22Rv1 (cell line): ENCODE data around the gene RCOR3.

Experiments used
- H3K27ac ChIP-seq: fragments of 450-650 bp; 2 replicates; pipeline ENCODE4 v1.5.1; 2017
- ZFX ChIP-seq: fragments of 450-650 bp; IDR thresholded peaks from 2 replicates; pipeline ENCODE4 v1.6.1; 2017; ENCODE audit warnings: antibody characterized with exemption, borderline replicate concordance
- TF ChIP-seq, protein P1 (sequence below): fragments of 450-650 bp; IDR thresholded peaks from 2 replicates; pipeline ENCODE4 v1.5.1; 2017; ENCODE audit warnings: mild to moderate bottlenecking

The RCOR3 gene

DNA sequence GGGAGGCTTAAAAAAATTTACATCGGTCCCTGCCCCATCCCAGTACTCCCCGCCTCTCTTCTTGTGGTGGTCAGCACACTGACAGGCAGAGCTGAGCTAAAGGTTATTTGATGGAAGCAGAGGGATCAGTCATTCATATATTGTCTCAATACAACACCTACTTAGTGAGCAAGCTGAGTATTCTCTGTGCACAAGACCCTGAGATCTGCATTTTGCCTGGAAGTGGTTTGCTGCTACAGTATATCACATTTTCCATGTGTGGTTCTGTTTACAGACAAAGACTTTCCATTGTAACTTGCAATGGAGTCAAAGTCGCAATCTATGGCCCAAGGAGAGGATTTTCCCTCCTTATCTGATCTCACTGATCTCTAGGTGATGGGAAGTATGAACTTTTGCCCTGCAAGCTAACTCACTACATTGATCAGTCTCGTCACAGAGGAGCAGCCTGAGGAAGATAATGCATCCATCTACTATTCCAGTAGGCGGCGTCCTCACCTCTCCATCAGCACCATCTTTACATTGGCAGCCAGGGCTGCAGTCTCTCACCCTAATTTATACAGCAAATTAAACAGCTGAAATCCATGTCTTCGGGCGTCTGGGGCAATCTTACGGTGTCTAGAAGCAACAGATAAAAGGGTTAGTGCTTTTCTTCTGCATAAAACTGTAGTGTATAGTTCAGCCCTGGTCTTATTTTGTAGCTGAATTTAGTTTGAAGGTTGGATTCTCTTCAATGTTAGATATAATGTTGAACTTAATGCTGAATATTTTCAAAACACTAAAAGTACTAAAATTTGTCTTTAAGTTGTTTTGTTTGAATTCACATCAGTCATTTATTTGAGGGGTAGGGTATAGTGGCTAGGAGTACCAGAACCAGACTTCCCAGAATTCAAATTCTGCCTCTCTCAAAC lies 64.2 kb downstream of the RCOR3 start:
- TF ChIP-seq ZFX, result no peak
- TF ChIP-seq, protein P1, sequence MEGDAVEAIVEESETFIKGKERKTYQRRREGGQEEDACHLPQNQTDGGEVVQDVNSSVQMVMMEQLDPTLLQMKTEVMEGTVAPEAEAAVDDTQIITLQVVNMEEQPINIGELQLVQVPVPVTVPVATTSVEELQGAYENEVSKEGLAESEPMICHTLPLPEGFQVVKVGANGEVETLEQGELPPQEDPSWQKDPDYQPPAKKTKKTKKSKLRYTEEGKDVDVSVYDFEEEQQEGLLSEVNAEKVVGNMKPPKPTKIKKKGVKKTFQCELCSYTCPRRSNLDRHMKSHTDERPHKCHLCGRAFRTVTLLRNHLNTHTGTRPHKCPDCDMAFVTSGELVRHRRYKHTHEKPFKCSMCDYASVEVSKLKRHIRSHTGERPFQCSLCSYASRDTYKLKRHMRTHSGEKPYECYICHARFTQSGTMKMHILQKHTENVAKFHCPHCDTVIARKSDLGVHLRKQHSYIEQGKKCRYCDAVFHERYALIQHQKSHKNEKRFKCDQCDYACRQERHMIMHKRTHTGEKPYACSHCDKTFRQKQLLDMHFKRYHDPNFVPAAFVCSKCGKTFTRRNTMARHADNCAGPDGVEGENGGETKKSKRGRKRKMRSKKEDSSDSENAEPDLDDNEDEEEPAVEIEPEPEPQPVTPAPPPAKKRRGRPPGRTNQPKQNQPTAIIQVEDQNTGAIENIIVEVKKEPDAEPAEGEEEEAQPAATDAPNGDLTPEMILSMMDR, result peak; percentile 99
- H3K27ac ChIP-seq, result no peak overlapping the region

DNA sequence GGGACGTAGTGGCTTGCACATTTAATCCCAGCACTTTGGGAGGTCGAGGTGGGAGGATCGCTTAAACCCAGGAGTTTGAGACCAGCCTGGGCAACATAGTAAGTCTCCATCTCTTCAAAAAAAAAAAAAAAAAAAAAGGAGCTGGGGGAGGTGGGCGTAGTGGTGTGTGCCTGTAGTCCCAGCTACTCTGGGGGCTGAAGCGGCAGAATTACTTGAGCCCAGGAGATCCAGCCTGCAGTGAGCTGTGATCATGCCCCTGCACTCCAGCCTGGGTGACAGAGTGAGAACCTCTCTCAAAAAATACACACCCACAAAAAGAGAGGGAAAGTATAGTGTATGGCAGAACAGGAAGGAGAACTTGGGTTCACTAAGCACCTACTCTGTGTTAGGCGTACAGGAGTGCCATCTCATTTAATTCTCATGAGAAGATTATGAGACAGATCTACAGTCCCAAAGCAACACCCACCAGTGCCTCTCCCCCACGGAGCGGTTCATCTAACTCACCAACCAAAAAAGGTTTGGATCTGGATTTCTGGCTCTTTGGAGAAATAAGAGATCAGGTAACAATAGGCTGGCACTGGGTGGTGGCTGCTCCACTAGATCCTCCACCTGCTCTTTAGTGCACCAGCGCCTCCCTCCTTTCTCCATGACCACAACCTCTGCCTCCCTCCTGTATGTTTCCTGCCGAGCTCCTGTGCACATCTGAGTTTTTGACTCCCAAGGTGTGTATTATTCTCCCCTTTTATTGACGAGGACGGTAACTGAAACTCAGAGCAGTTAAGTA lies 66.0 kb downstream of the RCOR3 start:
- no peak overlapping the region for H3K27ac ChIP-seq
- TF ChIP-seq, protein P1, result no peak
- TF ChIP-seq ZFX, result no peak

DNA sequence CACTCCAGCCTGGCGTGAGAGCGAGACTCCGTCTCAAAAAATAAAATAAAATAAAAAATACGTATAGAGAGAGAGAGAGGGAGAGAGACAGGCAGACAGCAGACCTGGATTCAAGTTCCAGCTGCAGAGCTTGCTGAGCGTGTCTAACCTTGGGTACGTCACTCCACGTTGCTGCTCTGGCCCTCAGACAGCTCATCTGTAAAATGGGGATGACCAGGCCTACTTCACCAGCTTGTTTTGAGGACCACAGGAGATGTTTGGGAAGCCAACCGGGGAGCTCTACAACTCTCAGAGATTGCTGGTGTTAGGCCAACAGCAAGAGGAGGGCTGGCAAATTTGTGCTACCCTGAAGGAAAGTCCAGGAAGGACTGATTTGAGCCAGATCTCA lies 67.0 kb downstream of the RCOR3 start:
- TF ChIP-seq ZFX, result no peak
- TF ChIP-seq, protein P1, result no peak
- H3K27ac ChIP-seq, result no peak overlapping the region

DNA sequence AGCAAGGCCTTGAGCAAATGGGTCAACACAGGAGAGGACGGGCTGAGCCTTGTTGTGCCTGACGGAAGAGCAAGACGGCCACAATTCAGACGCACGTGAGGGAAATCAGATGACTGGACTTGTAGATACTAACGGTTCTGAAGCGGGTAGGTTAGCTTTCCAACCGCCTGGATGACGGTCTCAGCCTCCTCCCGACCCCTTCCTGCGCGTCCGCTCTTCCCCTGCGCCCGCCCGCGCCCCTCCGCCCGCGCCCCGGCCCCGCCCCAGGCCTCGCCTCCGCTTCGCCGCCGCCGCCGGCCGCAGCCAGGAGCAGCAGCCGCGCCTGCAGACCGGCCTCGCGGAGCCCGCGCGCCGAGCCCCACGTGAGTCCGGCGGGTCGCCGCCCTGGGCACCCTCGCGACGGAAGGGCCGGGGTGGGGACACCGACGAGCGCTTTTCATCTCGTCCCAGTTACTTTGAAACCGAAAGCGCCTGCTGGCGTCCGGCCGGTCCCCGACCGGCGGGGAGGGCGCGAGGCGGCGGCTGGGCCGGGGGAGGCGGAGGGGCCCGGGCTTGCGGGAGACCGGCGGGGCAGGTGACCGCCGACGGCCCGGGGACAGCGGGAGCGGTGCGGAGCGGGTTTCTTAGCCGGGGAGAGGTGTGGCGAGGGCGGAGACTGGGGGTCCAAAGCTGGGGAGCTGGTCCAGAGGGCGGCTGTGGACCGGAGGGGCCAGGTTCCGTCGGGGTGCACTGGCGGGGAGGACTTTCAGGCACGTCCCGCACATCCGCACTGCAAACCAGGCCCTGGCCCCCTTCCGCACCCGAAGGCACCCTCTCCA lies 67.6 kb downstream of the RCOR3 start, which contains the start of gene TRAF5:
TSS of gene TRAF5 (plus strand) at position 306 of the 818 bp plus-strand sequence. CDS start 26,407 bp downstream, outside the sequence.
- no peak within 1 kb of the TSS for H3K27ac ChIP-seq
- TF ChIP-seq, protein P1, result no peak
- no peak for TF ChIP-seq ZFX

DNA sequence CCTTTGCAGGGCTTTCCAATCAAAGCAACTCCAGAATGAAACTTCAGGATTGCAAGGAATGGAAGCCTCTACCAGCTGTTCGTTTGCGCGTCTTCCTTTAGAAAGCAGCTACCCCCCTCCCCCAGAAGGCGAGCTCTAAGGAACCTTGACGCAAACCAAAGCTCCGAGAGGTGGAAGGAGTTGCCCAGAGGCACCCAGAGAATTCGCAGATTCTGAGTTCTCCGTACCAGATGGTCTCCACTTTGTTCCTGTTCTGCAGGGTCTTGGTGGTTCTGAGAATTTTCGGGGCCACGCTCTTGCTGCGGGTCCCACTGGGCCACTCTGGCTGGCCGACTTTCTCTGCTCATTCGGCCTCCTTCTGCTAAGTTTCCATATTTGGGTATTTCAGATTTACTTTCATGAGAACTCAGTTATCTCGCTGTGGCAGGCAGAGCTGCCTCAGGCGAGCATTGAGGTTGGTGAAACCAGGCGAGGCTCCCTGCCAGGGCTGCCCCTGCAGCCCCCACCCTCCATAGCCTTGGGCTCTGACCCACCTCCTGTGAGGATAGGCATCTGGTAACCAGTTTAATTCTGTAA lies 68.3 kb downstream of the RCOR3 start:
- H3K27ac ChIP-seq, result no peak overlapping the region

DNA sequence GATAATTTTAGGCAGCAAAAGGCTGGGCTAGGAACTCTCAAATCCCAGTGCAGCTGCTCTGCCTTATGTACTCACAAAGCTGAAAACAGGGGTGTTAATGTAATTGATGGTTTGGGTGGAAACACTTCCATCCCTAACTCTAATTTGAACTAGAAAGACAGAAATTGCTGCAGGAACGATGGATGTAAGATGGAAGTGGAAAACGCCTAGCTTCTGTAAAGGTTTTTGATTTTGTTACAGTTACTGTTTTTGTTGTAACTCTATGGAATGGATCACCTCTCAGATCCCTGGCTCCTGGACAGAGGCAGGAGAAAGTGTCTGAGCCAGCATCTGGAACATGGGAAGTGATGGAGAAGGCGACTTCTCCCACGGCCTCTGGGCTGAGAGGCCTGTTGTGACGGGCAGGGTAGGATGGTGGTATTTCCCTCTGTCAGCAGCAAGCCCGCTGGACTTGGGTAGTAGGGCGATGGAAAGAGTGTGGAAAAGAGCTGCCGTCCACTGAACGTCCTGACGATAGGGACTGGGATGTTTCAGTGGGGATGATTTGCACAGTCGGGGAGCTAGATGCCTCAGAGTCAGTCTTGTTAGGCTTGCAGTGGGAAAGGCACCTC lies 69.0 kb downstream of the RCOR3 start:
- TF ChIP-seq ZFX, result no peak
- TF ChIP-seq, protein P1, result no peak
- no peak overlapping the region for H3K27ac ChIP-seq

More for the DNA sequence above, 68.3 kb downstream of the RCOR3 start:
- TF ChIP-seq, protein P1, result no peak
- no peak for TF ChIP-seq ZFX
